A549 (cell line): Measurements from ENCODE around the gene NUDCD3. TPM values are rescaled to one million over a fixed set of nuclear protein-coding genes. Genes with fewer than 3 reads are reported as not detected.

Experiments
- ATAC-seq, 2 experiments: fragments of 200-7000 bp in 1 of 2; fragments of >200 bp in 1 of 2; cut with Nextera tagmentation in 1 of 2; cut with Tn5 transposase in 1 of 2; 3 replicates each; pipeline versions ENCODE4 v1.8.0 to v1.9.1; 2018 to 2020; ENCODE audit warnings: mild to moderate bottlenecking in 1 of 2, moderate library complexity in 1 of 2
- CTCF ChIA-PET: fragments of 300-600 bp; sonication (Branson Sonifier 250); formaldehyde crosslinking; extraction: SDS; loops from one replicate; lab custom pipeline; 2021; ENCODE audit warnings: antibody characterized with exemption, inconsistent platforms; lab: Yijun Ruan, JAX
- POLR2A ChIA-PET: fragments of 350-600 bp; formaldehyde crosslinking; extraction: SDS; loops from one replicate; lab custom pipeline; 2021; ENCODE audit warnings: antibody characterized with exemption, inconsistent platforms; lab: Yijun Ruan, JAX
- DNase-seq, 2 experiments: peaks; one replicate each; pipeline versions ENCODE4 v3.0.0 to v3.0.0-alpha.2; 2011 to 2016; ENCODE audit warnings: low read depth in 1 of 2, low spot score in 1 of 2
- FAIRE-seq: peaks from 2 replicates; lab custom pipeline; 2011; peaks lifted over from hg19 to GRCh38; lab: Jason Lieb, UNC
- H3K27ac ChIP-seq, 2 experiments: fragments of >200 bp; sonication (Bioruptor Twin); formaldehyde crosslinking; 3 replicates each; pipeline ENCODE4 v1.5.1; 2016 to 2017
- H3K4me1 ChIP-seq: fragments of >200 bp; sonication (Bioruptor Twin); formaldehyde crosslinking; 3 replicates; pipeline ENCODE4 v1.6.1; 2016
- H3K4me2 ChIP-seq: fragments of >200 bp; sonication (Bioruptor Twin); formaldehyde crosslinking; 3 replicates; pipeline ENCODE4 v1.6.1; 2016
- H3K4me3 ChIP-seq: fragments of >200 bp; sonication (Bioruptor Twin); formaldehyde crosslinking; 3 replicates; pipeline ENCODE4 v1.5.1; 2016
- H3K9me3 ChIP-seq: fragments of >200 bp; sonication (Bioruptor Twin); formaldehyde crosslinking; 3 replicates; pipeline ENCODE4 v1.6.1; 2016
- CBX8 ChIP-seq: fragments of 200-600 bp; sonication (generic); IDR thresholded peaks from 2 replicates; pipeline ENCODE4 v1.6.1; 2016
- CHD2 ChIP-seq: fragments of 150-350 bp; IDR thresholded peaks from 2 replicates; pipeline ENCODE4 v1.6.1; 2014; ENCODE audit warnings: low read length; ENCODE audit not compliant: partially characterized antibody
- EHF ChIP-seq: fragments of 250-450 bp; sonication (Bioruptor Pico); IDR thresholded peaks from 2 replicates; pipeline ENCODE4 v1.5.0; 2020; ENCODE audit warnings: mild to moderate bottlenecking
- FOSB ChIP-seq: fragments of 250-450 bp; sonication (Bioruptor Pico); IDR thresholded peaks from 2 replicates; pipeline ENCODE4 v1.5.0; 2020; ENCODE audit warnings: mild to moderate bottlenecking, moderate library complexity
- HDAC2 ChIP-seq: fragments of 200-600 bp; sonication (generic); IDR thresholded peaks from 2 replicates; pipeline ENCODE4 v1.6.1; 2016
- HOXA7 ChIP-seq: fragments of 250-450 bp; sonication (Bioruptor Pico); IDR thresholded peaks from 2 replicates; pipeline ENCODE4 v1.5.0; 2020; ENCODE audit warnings: mild to moderate bottlenecking, moderate library complexity
- JUN ChIP-seq, 2 experiments: fragments of >200 bp; sonication (Bioruptor Twin); formaldehyde crosslinking; IDR thresholded peaks; 2 replicates in 1 of 2; 3 replicates in 1 of 2; pipeline ENCODE4 v1.6.1; 2016 to 2017
- KDM1A ChIP-seq: fragments of 200-600 bp; sonication (generic); IDR thresholded peaks from 2 replicates; pipeline ENCODE4 v1.6.1; 2016; ENCODE audit warnings: low read depth, mild to moderate bottlenecking
- MYC ChIP-seq: IDR thresholded peaks from 2 replicates; pipeline ENCODE4 v1.6.1; 2012; ENCODE audit warnings: mild to moderate bottlenecking, inconsistent platforms, low read length, improper control_type of control experiment, borderline replicate concordance
- NFE2L2 ChIP-seq: fragments of 150-350 bp; conservative IDR thresholded peaks from 2 replicates; pipeline ENCODE4 v1.6.1; 2014; ENCODE audit warnings: low read length
- NPAS2 ChIP-seq: fragments of 250-450 bp; sonication (Bioruptor Pico); IDR thresholded peaks from 2 replicates; pipeline ENCODE4 v1.8.0; 2022; ENCODE audit warnings: mild to moderate bottlenecking, moderate library complexity, borderline replicate concordance
- RAD21 ChIP-seq, 2 experiments: fragments of >200 bp in 1 of 2; sonication (Bioruptor Twin) in 1 of 2; formaldehyde crosslinking in 1 of 2; IDR thresholded peaks in 1 of 2; conservative IDR thresholded peaks in 1 of 2; 2 replicates in 1 of 2; 3 replicates in 1 of 2; pipeline ENCODE4 v1.6.1; 2012 to 2018; ENCODE audit warnings: inconsistent platforms in 1 of 2
- TP53 ChIP-seq: fragments of 250-450 bp; sonication (Bioruptor Pico); IDR thresholded peaks from 2 replicates; pipeline ENCODE4 v1.5.0; 2021; ENCODE audit warnings: mild to moderate bottlenecking, moderate library complexity
- ZFP36 ChIP-seq: fragments of 450-650 bp; IDR thresholded peaks from 2 replicates; pipeline ENCODE4 v1.6.1; 2014; ENCODE audit warnings: borderline replicate concordance; ENCODE audit not compliant: partially characterized antibody
- ZSCAN20 ChIP-seq: fragments of 250-450 bp; sonication (Bioruptor Pico); IDR thresholded peaks from 2 replicates; pipeline ENCODE4 v1.8.0; 2022; ENCODE audit warnings: mild to moderate bottlenecking, moderate library complexity
- WGBS: methylation state at CpG from one replicate; pipeline ENCODE4 v1.1.6; 2017; ENCODE audit errors: missing lambda C conversion rate; 5-methylcytosine and 5-hydroxymethylcytosine counted together
- polyA plus RNA-seq, 4 experiments: library from polyadenylated mRNA; depleted of rRNA in 3 of 4; stranded (reverse); fragments of >200 nt; fragmentation: RNase III in 1 of 4; extraction: RNeasy Plus Mini Kit Qiagen cat#74134 plus additional on column Dnase treatment in 1 of 4; gene quantifications; 2 replicates in 3 of 4; 3 replicates in 1 of 4; pipeline ENCODE4 v1.2.3, GENCODE V29; 2011 to 2017
- TF ChIP-seq, protein P1 (sequence below): fragments of >200 bp; sonication (Bioruptor Twin); formaldehyde crosslinking; IDR thresholded peaks from 3 replicates; pipeline ENCODE4 v1.5.1; 2016
- TF ChIP-seq, protein P2 (sequence below): IDR thresholded peaks from 2 replicates; pipeline ENCODE4 v1.6.1; 2012

Gene NUDCD3
- polyA plus RNA-seq, 2 of the 4 experiments (the other 2 are of a cell fraction) = 44.3 to 66.3 TPM

DNA sequence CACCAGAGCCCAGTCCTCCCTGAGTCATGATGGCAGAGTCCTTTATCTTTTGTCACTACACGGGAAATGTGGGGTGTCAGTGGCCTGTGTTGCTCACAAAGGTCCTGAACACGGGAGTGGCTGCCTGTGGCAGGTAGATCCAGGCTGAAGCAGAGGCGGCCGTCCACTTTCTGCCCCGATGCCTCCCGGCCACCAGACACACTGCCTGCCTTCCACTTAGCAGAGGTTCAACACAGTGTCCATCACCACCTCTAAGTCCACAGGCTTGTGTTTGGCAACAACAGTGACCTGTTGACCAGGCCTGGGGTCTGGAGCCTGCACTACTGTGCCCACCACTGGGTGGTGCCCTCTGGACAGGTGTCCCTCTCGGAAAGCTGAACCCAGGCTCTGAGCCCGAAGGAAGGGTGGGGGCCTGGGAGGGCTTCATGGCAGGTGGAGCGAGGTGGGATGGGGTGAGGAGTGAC, 115.2 kb downstream of the NUDCD3 start:
- ATAC-seq = peak; percentile 10 to 62; a peak in 4 of 6 replicates
- no peak for FAIRE-seq
- TF ChIP-seq JUN (IDR thresholded peaks at IDR 0.05) = no peak
- TF ChIP-seq EHF (CRISPR knock-in tag) = no peak
- TF ChIP-seq, protein P1, sequence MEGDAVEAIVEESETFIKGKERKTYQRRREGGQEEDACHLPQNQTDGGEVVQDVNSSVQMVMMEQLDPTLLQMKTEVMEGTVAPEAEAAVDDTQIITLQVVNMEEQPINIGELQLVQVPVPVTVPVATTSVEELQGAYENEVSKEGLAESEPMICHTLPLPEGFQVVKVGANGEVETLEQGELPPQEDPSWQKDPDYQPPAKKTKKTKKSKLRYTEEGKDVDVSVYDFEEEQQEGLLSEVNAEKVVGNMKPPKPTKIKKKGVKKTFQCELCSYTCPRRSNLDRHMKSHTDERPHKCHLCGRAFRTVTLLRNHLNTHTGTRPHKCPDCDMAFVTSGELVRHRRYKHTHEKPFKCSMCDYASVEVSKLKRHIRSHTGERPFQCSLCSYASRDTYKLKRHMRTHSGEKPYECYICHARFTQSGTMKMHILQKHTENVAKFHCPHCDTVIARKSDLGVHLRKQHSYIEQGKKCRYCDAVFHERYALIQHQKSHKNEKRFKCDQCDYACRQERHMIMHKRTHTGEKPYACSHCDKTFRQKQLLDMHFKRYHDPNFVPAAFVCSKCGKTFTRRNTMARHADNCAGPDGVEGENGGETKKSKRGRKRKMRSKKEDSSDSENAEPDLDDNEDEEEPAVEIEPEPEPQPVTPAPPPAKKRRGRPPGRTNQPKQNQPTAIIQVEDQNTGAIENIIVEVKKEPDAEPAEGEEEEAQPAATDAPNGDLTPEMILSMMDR = 0 out of 3 replicates have a peak, but pooled peaks have one; percentile 19
- no peak for TF ChIP-seq FOSB (CRISPR knock-in tag)
- TF ChIP-seq NPAS2 (CRISPR knock-in tag) = no peak
- TF ChIP-seq TP53 (CRISPR knock-in tag) = no peak
- peak; percentile 25 to 54; a peak in 2 of 5 replicates for TF ChIP-seq RAD21 (conservative IDR thresholded peaks at IDR 0.05 in 1 of 2, IDR thresholded peaks at IDR 0.05 in 1 of 2)
- no peak for TF ChIP-seq NFE2L2
- TF ChIP-seq CBX8 = no peak
- TF ChIP-seq, protein P2, sequence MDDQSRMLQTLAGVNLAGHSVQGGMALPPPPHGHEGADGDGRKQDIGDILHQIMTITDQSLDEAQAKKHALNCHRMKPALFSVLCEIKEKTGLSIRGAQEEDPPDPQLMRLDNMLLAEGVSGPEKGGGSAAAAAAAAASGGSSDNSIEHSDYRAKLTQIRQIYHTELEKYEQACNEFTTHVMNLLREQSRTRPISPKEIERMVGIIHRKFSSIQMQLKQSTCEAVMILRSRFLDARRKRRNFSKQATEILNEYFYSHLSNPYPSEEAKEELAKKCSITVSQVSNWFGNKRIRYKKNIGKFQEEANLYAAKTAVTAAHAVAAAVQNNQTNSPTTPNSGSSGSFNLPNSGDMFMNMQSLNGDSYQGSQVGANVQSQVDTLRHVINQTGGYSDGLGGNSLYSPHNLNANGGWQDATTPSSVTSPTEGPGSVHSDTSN = no peak
- TF ChIP-seq ZSCAN20 (CRISPR knock-in tag) = no peak
- no peak for TF ChIP-seq ZFP36
- POLR2A ChIA-PET = no interaction called here
- Histone ChIP-seq H3K27ac (peak overlapping the region in 1 of 2 experiments; percentile 77; a peak in 3 of 6 replicates), H3K4me1 (peaks cover 37% of the 10 kb centered on the region), H3K9me3 (no peaks in the 10 kb centered on the region), H3K4me2 (no peak overlapping the region), H3K4me3 (no peak overlapping the region)
- peak in 1 of 2 experiments; percentile 20 for DNase-seq
- 65% methylated on average over 6 of the region's 9 CpGs for WGBS
- CTCF ChIA-PET = no interaction called here

DNA sequence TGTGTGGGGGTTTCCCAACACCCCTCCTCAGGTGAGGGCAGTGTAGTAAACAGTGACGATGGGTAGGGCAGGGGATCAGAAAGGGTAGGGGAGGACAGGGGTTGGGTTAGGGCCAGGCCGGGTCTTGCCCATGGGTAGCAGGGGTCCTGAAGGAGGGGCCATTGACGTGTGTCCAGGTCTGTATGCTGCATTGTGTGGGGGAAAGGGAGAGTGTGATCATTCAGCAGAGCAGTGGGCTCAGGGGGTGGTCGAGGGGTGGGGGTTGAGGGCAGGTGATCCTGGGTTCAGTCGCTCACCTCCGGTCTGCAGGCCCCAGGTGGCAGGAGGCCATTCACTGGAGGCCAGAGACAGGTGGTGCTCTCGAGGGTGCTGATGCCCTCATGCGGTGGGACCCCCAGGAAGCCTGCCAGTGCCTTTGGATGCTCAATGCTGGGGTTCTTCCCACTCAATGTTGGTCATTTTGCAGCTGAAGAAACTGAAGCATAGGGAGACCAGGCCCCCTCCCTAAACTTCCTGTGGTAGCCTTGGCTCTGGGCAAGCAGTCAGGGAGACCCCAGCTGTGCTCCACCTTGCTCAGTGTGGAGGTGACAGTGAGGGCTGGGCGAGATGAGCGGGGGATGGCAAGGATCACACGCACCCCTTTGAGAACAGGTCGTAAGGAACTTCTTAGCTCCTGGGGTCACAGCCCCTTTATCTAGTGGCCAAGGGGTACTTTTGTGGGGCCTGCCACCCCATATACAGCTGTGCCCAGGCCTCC, 116.3 kb downstream of the NUDCD3 start:
- no peak for ATAC-seq
- 75% methylated on average over 12 of the region's 12 CpGs for WGBS
- TF ChIP-seq MYC = no peak
- no peak for TF ChIP-seq KDM1A
- TF ChIP-seq HOXA7 (CRISPR knock-in tag) = no peak
- no peak for TF ChIP-seq NFE2L2
- no peak for TF ChIP-seq CHD2
- TF ChIP-seq HDAC2 = no peak
- TF ChIP-seq, protein P1 = no peak
- Histone ChIP-seq H3K27ac (peak overlapping the region in 1 of 2 experiments; percentile 77; a peak in 3 of 6 replicates), H3K9me3 (0 out of 3 replicates have a peak, but pooled peaks cover 3% of the 10 kb centered on the region), H3K4me3 (no peak overlapping the region), H3K4me1 (peaks cover 32% of the 10 kb centered on the region), H3K4me2 (no peak overlapping the region)
- no peak for DNase-seq
- ChIA-PET POLR2A (no interaction called here), CTCF (interaction anchor here (0.7 to 1.1 kb wide), 4 partner anchors 14 to 133 kb away, joined by 3 read pairs; no protein-coding TSS in a partner anchor)
- FAIRE-seq = no peak
